GM21619 (cell line): ENCODE data around the gene KRTAP10-10.
"Not testable (repeated sequence)": the region's sequence is repeated elsewhere in the genome, so short reads cannot be mapped to it uniquely, and the experiment has no call there.

Source experiments
- ATAC-seq: cut with Tn5 transposase; IDR thresholded peaks from one replicate; pipeline ENCODE4 v1.9.1; 2021; ENCODE audit not compliant: unreplicated experiment

Gene KRTAP10-10

GRCh38 chr21:44625756-44626155 is 11.4 kb upstream of the KRTAP10-10 start:
- no peak for ATAC-seq

GRCh38 chr21:44626262-44626661 is 10.9 kb upstream of the KRTAP10-10 start:
- no peak for ATAC-seq

GRCh38 chr21:44626673-44627143 is 10.4 kb upstream of the KRTAP10-10 start, which contains the start of gene KRTAP10-9:
Gene KRTAP10-9, plus strand, starts transcription at chr21:44627093. Its CDS starts 79 bp downstream, at chr21:44627172.
- no peak for ATAC-seq

- not testable (repeated sequence) for ATAC-seq
These were observed 9.9 kb upstream of the KRTAP10-10 start for GRCh38 chr21:44627181-44627822.

GRCh38 chr21:44627831-44628233 is 9.3 kb upstream of the KRTAP10-10 start:
- ATAC-seq: not testable (repeated sequence)

- ATAC-seq: no peak
These were observed 8.3 kb upstream of the KRTAP10-10 start for GRCh38 chr21:44628707-44629391.

GRCh38 chr21:44630440-44630839 is 6.7 kb upstream of the KRTAP10-10 start:
- no peak for ATAC-seq

- no peak for ATAC-seq
These were observed 5.1 kb upstream of the KRTAP10-10 start for GRCh38 chr21:44632067-44632466.

GRCh38 chr21:44636209-44637017 is 743 bp upstream of the KRTAP10-10 start:
- no peak for ATAC-seq

GRCh38 chr21:44637851-44638348 is 744 bp downstream of the KRTAP10-10 start:
- ATAC-seq: not testable (repeated sequence)

- ATAC-seq: not testable (repeated sequence)
These were observed 1.6 kb downstream of the KRTAP10-10 start for GRCh38 chr21:44638506-44639330.

- no peak for ATAC-seq
These were observed 2.1 kb downstream of the KRTAP10-10 start for GRCh38 chr21:44639331-44639655.

GRCh38 chr21:44640761-44641160 is 3.6 kb downstream of the KRTAP10-10 start:
- no peak for ATAC-seq

- no peak for ATAC-seq
These were observed 6.7 kb downstream of the KRTAP10-10 start for GRCh38 chr21:44643741-44644310.

GRCh38 chr21:44644878-44645277 is 7.7 kb downstream of the KRTAP10-10 start:
- ATAC-seq: no peak

GRCh38 chr21:44646366-44647221 is 9.4 kb downstream of the KRTAP10-10 start, which contains the start of gene KRTAP10-11:
Gene KRTAP10-11, plus strand, starts transcription at chr21:44646414. Its CDS starts 45 bp downstream, at chr21:44646459.
- ATAC-seq: not testable (repeated sequence)

- no peak for ATAC-seq
These were observed 10.0 kb downstream of the KRTAP10-10 start for GRCh38 chr21:44647222-44647552.

- ATAC-seq: no peak
These were observed 11.6 kb downstream of the KRTAP10-10 start for GRCh38 chr21:44648557-44649311.
